ENCODE results near the gene PIEZO1. TPM values are rescaled to one million over a fixed set of nuclear protein-coding genes. Genes with fewer than 3 reads are reported as not detected.

Gene PIEZO1
- total RNA-seq, 1 donor from 2014 or later, result 160 TPM

DNA sequence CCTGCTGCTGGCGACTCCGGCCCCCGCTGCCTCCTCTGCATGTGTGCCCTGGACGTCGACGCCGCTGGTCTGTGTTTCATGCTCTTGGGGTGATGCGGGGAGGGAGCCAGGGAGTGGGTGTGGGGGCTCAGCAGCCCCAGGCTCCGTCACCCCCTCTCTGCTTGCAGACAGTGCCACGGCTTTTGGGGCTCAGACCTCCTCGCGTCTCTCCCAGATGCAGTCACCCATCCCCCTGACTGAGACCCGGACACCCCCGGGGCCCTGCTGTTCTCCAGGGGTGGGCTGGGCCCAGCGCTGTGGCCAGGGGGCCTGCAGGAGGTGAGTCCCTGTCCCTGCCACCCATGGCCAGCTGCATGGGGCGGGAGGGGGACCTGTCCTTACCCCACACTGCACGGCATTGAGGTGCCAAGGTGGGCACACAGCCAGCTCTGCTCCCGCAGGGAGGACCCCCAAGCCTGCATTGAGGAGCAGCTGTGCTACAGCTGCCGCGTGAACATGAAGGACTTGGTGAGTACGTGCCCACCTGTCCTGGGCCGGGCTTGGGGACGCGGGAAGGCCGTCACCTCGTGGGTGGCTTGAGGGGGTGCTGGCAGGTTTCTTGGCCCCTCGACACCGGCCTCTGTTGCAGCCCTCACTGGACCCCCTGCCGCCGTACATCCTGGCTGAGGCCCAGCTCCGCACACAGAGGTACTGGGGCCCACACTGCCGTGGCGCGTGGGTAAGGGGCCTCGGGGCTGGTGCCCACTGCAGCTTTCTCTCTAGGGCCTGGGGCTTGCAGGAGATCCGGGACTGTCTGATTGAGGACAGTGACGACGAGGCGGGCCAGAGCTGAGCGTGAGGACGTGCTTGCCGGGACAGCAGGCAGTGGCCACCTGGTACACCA lies 70.4 kb downstream of the PIEZO1 start:
- Mint-ChIP-seq H3K4me3 (no peak overlapping the region), H3K4me1 (no peaks in the 10 kb centered on the region), H3K36me3 (peaks cover 14% of the 10 kb centered on the region), H3K27ac (no peak overlapping the region), H3K9me3 (no peaks in the 10 kb centered on the region), H3K27me3 (ENCODE audit: low read depth) (no peaks in the 10 kb centered on the region)
- DNase-seq (ENCODE audit: low spot score in 2 of 2, unreplicated experiment in 2 of 2), result no peak
- TF ChIP-seq, protein P1, sequence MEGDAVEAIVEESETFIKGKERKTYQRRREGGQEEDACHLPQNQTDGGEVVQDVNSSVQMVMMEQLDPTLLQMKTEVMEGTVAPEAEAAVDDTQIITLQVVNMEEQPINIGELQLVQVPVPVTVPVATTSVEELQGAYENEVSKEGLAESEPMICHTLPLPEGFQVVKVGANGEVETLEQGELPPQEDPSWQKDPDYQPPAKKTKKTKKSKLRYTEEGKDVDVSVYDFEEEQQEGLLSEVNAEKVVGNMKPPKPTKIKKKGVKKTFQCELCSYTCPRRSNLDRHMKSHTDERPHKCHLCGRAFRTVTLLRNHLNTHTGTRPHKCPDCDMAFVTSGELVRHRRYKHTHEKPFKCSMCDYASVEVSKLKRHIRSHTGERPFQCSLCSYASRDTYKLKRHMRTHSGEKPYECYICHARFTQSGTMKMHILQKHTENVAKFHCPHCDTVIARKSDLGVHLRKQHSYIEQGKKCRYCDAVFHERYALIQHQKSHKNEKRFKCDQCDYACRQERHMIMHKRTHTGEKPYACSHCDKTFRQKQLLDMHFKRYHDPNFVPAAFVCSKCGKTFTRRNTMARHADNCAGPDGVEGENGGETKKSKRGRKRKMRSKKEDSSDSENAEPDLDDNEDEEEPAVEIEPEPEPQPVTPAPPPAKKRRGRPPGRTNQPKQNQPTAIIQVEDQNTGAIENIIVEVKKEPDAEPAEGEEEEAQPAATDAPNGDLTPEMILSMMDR (IDR thresholded peaks at IDR 0.05; ENCODE audit: unreplicated experiment), result no peak

DNA sequence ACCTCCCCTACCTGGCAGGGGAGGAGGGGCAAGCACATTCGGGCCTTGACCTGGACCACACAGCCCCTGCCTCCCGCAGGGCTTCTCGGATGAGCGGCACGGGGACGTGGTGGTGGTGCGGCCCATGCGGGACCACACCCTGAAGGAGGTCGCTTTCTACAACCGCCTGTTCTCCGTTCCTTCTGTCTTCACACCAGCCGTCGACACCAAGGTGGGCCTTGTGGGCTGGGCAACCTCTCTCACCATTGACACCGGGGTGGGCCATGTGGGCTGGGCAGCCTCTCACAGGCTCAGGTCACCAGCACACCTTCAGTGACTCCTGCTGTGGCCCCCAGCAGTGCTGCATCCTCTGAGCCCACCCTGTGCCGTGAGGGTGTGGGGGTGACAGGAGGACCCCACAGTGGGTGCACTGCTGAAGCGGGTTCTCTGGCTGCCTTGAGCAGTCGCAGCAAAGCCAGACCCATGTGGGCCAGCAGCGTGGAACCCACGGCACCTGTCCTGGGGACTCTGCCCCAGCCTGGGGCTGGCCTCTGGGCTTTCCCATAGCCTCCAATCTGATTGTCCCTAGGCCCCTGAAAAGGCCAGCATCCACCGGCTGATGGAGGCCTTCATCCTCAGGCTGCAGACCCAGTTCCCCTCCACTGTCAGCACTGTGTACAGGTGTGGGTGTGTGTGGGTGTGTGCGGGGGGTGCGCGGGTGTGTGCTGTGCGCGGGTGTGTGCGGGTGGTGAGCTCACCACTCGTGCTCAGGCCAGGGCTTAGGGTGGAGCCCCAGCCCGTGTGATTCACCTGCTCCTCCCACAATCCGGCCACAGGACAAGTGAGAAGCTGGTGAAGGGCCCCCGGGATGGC lies 71.2 kb downstream of the PIEZO1 start:
- H3K4me1 Mint-ChIP-seq, result no peaks in the 10 kb centered on the region
- H3K4me3 Mint-ChIP-seq, result no peak overlapping the region
- no peak overlapping the region for H3K27ac Mint-ChIP-seq
- TF ChIP-seq, protein P1 (IDR thresholded peaks at IDR 0.05; ENCODE audit: unreplicated experiment), result no peak
- no peaks in the 10 kb centered on the region for H3K27me3 Mint-ChIP-seq (ENCODE audit: low read depth)
- peaks cover 11% of the 10 kb centered on the region for H3K36me3 Mint-ChIP-seq
- DNase-seq (ENCODE audit: low spot score in 2 of 2, unreplicated experiment in 2 of 2), result no peak
- H3K9me3 Mint-ChIP-seq, result no peaks in the 10 kb centered on the region

DNA sequence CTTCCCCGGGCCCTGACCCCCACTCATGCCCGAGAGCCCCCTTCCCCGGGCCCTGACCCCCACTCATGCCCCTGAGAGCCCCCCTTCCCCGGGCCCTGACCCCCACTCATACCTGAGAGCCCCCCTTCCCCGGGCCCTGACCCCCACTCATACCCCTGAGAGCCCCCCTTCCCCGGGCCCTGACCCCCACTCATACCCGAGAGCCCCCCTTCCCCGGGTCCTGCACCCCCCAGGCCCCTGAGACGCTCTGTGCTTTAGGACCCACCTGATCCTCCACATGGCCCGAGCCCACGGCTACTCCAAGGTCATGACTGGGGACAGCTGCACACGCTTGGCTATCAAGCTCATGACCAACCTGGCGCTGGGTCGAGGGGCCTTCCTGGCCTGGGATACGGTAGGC lies 72.0 kb downstream of the PIEZO1 start:
- TF ChIP-seq, protein P1 (IDR thresholded peaks at IDR 0.05; ENCODE audit: unreplicated experiment), result no peak
- no peak for DNase-seq (ENCODE audit: low spot score in 2 of 2, unreplicated experiment in 2 of 2)
- H3K4me1 Mint-ChIP-seq, result no peaks in the 10 kb centered on the region
- no peaks in the 10 kb centered on the region for H3K9me3 Mint-ChIP-seq
- no peaks in the 10 kb centered on the region for H3K27me3 Mint-ChIP-seq (ENCODE audit: low read depth)
- H3K4me3 Mint-ChIP-seq, result no peak overlapping the region
- H3K36me3 Mint-ChIP-seq, result peaks cover 8% of the 10 kb centered on the region
- H3K27ac Mint-ChIP-seq, result no peak overlapping the region

DNA sequence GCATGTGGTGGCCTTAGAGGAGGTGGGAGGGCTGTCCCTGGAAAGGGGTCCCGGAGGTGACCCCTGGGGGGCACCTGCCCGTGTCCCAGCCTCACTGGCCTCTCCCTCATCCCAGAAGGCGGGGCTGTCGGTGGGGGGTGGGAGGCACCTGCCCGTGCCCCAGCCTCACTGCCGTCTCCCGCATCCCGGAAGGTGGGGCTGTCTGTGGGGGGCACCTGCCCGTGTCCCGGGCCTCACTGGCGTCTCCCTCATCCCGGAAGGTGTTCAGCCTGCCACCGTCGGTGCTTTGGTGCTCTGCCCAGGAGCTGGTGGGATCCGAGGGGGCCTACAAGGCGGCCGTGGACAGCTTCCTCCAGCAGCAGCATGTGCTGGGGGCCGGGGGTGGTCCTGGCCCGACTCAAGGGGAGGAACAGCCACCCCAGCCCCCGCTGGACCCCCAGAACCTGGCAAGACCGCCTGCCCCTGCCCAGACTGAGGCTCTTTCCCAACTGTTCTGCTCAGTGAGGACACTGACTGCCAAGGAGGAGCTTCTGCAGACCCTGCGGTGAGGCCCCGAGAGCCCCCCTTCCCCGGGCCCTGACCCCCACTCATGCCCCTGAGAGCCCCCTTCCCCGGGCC lies 72.5 kb downstream of the PIEZO1 start:
- H3K9me3 Mint-ChIP-seq, result no peaks in the 10 kb centered on the region
- no peak overlapping the region for H3K4me3 Mint-ChIP-seq
- peaks cover 2% of the 10 kb centered on the region for H3K4me1 Mint-ChIP-seq
- no peaks in the 10 kb centered on the region for H3K27me3 Mint-ChIP-seq (ENCODE audit: low read depth)
- no peak overlapping the region for H3K27ac Mint-ChIP-seq
- TF ChIP-seq, protein P1 (IDR thresholded peaks at IDR 0.05; ENCODE audit: unreplicated experiment), result no peak
- H3K36me3 Mint-ChIP-seq, result peaks cover 4% of the 10 kb centered on the region
- DNase-seq (ENCODE audit: low spot score in 2 of 2, unreplicated experiment in 2 of 2), result no peak

DNA sequence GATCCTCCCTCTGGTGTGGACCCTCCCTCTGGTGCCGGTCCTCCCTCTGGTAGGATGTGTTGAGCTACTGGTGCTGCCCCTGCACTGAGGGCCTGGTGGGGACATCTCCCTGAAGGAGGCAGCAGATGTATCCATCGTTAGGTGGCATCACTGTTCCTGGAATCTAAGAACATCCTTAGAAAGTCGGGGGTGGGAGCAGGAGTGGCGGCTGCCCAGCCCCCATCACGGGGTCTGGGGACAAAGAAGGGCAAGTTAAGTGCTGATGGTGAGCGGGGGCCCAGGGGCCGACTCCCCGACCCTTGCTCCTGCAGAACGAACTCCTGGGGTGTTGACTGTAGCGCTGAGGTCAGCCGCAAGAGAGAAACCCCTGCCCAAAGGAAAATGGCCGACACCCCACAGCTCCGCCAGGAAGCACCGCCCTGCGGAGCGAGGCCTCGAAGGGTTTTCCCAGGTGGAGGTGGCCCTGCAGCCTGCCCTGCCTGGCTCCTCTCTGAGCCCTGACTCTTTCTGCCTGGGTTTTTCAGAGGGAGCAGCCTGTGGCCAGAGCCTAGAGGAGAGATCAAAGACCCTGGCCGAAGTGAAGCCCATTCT lies 73.2 kb downstream of the PIEZO1 start:
- Mint-ChIP-seq H3K4me1 (peaks cover 8% of the 10 kb centered on the region), H3K27ac (no peak overlapping the region), H3K27me3 (ENCODE audit: low read depth) (no peaks in the 10 kb centered on the region), H3K36me3 (no peaks in the 10 kb centered on the region), H3K9me3 (no peaks in the 10 kb centered on the region), H3K4me3 (no peak overlapping the region)
- no peak for DNase-seq (ENCODE audit: low spot score in 2 of 2, unreplicated experiment in 2 of 2)
- TF ChIP-seq, protein P1 (IDR thresholded peaks at IDR 0.05; ENCODE audit: unreplicated experiment), result no peak
